Sigmoid colon (tissue), 3 donors: ENCODE data around the gene ECI1.

Experiments used
- POLR2A ChIP-seq, 2 donors: fragments of 450-650 bp; IDR thresholded peaks; one replicate each; pipeline ENCODE4 v1.6.1; 2016; ENCODE audit warnings: antibody characterized with exemption in 2 of 2, mild to moderate bottlenecking in 2 of 2, moderate library complexity in 2 of 2
- TF ChIP-seq, protein P1 (sequence below), 4 experiments: fragments of 450-650 bp in 3 of 4; fragments of 200-600 bp in 1 of 4; IDR thresholded peaks; one replicate each; pipeline ENCODE4 v1.5.1; 2016 to 2019; ENCODE audit warnings: antibody characterized with exemption in 4 of 4, mild to moderate bottlenecking in 3 of 4, moderate library complexity in 2 of 4

DNA sequence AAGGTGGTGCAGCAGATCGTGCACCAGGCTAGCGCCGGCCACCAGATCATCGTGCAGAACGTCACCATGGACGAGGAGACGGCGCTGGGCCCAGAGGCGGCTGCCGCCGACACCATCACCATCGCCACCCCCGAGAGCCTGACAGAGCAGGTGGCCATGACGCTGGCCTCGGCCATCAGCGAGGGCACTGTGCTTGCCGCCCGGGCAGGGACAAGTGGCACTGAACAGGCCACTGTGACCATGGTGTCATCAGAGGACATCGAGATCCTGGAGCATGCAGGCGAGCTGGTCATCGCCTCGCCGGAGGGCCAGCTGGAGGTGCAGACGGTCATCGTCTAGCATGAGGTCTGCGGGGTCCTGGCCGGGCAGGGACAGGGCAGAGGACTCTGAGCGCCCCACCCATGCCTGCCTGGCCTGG, 16.1 kb downstream of the ECI1 start:
- TF ChIP-seq POLR2A (IDR thresholded peaks at IDR 0.05): no peak
- TF ChIP-seq, protein P1, sequence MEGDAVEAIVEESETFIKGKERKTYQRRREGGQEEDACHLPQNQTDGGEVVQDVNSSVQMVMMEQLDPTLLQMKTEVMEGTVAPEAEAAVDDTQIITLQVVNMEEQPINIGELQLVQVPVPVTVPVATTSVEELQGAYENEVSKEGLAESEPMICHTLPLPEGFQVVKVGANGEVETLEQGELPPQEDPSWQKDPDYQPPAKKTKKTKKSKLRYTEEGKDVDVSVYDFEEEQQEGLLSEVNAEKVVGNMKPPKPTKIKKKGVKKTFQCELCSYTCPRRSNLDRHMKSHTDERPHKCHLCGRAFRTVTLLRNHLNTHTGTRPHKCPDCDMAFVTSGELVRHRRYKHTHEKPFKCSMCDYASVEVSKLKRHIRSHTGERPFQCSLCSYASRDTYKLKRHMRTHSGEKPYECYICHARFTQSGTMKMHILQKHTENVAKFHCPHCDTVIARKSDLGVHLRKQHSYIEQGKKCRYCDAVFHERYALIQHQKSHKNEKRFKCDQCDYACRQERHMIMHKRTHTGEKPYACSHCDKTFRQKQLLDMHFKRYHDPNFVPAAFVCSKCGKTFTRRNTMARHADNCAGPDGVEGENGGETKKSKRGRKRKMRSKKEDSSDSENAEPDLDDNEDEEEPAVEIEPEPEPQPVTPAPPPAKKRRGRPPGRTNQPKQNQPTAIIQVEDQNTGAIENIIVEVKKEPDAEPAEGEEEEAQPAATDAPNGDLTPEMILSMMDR (IDR thresholded peaks at IDR 0.05): no peak
